ENCODE results near the gene FAF1.

GRCh38 chr1:50981741-50982140 is 21.7 kb upstream of the FAF1 start:
- TF ChIP-seq GATA2 (IDR thresholded peaks at IDR 0.05; ENCODE audit: low read depth, low read length) (no peak), GATA3 (IDR thresholded peaks at IDR 0.05; ENCODE audit: low read depth, low read length) (no peak)

Data from SH-SY5Y (cell line).